DMS 273 treated with DMSO at 0.1 percent for 48 hours (cell line): ENCODE data around the gene MPRIP.

Experiments used
- DNase-seq: peaks from one replicate; lab custom pipeline; 2025; lab: John Stamatoyannopoulos, UW

Gene MPRIP

DNA sequence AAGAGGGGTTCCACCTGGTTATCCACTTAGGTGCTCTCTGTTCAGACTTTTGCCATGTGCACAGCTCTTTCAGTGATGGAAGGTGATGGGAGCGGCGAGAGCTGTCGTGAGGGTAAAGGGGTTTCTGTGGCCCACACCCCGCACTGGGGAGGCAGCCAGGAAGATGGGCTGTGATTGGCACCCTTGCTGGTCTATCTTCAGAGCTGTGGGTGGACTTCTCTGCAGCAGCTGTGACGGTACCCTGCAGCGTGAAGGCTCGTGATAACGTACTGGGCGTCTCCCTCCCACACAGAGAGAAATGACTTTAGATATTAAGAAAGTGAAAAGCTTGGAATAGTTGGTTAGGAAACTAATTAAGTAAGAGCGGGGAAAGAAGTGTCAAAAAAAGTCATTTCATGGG is 45.8 kb downstream of the MPRIP start:
- DNase-seq, result no peak

DNA sequence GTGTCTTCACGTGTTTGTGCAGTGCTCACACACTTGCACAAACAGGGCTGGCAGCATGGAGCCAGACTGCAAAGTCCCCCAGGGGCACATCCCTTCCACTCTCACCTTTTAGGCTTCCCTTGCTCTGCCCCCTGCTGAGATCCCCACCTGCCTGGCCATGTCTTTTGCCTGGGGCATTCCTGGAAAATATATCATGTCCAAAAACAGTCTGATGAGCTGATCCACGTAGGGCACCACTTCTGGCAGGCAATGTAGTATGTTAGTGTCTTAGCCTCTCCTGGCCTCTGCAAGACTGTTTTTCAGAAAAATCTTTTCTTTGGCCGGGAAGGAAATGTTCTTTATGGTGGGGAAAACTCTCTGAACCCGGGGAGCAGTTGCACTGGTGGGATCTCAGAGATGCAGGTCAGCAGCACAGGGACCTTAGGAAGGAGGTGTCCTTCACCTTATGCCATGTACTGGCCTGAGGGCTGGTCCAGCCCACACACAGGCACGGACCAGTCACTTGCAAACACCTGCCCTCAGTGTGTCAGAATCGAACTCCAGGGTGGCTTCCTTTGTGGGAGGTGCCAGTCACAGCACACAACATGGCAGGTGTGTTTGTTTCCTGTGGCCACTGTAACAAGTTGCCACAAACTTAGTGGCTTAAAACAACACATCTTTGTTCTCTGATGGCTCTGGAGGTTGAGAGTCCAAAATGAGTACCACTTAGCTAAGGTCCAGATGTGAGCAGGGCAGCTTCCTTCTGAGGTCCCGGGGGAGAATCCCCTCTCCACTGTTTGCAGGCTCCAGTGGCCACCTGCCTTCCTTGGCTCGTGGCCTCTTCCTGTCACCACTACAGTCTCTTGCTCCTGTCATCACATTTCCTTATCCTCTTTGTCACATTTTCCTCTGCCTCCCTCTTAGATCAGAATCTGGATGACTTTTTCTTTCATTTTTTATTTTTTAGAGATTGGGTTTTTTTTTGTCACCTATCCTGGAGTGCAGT is 46.6 kb downstream of the MPRIP start:
- no peak for DNase-seq

- no peak for DNase-seq
These were observed 47.8 kb downstream of the MPRIP start for GRCh38 chr17:17089796-17090641.

GRCh38 chr17:17090642-17091103 is 48.4 kb downstream of the MPRIP start:
- DNase-seq, result no peak

GRCh38 chr17:17091276-17091675 is 49.0 kb downstream of the MPRIP start:
- DNase-seq, result no peak

GRCh38 chr17:17091856-17092756 is 49.8 kb downstream of the MPRIP start:
- DNase-seq, result no peak

DNA sequence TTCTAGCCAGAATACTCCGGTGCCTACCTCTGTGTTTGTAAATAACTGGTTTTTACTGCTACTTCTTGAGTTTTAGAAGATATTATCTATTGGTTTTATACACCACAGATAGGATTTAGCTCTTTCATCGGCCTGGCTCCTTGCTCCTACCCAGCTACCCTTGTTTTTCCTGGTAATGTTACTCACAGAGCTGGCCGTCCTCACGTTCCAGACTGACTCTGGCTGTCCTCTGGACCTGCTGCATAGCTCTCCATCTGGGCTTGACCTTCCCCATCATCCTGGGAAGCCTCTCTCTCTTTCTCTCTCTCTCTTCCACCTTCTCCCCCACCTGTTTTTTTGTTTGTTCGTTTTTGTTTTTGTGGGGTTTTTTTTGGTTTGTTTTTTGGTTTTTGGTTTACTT is 51.5 kb downstream of the MPRIP start:
- no peak for DNase-seq

DNA sequence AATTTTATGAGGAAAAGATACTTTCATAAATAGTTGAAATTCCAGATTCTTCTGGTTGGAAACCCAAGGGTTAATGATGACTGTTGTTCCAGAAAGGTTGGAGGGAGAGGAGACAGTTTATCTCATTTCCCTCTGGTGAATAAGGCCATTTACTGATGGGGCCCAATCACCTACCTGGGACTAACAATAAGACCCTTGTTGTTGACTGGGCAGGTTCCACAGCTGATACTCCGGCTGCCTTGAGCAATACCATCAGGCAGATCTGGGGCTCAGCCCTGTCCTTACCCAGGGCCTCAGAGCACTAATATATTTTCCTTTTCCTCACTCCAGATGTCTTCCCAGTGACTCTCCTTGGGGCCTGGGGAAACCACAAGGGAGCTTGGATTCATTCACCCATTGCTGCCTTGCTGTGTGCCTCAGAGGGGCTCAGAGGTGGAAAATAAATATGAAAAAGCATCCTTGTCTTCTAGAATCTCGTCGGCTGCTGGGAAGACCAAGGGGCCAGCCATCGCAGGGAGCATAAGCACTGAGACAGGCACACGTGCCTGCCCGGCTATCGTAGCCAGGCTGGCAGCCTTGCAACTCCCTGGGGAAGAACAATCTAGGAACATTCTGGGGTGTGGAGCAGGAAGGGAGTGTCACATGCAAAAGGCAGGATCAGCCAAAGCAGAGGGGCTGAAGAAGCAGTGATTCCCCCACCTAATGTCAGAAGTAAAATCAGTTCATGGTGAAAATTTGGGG is 54.4 kb downstream of the MPRIP start:
- no peak for DNase-seq

DNA sequence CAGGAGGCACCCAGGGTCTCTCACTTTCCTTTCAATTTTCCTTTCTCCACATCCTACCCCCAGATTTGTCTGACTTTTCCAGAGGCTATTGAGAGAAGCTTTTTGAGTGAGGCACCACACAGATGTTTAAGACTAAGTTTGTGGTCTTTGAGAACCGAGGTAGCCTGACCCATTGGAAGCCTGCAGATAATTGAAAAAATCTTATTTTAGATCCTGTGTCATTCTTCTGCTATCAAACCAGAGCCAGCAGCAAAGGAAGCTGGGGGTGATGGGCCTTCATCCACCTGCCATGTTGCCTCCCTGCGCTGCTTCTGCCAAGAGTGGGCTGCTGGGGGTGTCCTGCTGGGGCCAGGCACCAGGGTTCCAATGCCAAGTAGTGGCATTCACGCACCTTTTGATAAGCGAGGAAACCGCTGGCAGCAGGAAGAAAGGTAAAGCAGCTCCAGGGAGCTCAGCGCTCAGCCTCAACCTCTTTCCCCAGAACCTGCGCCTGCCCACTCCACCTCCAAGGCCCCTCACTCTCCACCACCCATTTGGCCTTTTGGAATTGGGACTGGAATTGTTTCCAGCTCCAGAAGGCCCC is 55.6 kb downstream of the MPRIP start:
- no peak for DNase-seq

DNA sequence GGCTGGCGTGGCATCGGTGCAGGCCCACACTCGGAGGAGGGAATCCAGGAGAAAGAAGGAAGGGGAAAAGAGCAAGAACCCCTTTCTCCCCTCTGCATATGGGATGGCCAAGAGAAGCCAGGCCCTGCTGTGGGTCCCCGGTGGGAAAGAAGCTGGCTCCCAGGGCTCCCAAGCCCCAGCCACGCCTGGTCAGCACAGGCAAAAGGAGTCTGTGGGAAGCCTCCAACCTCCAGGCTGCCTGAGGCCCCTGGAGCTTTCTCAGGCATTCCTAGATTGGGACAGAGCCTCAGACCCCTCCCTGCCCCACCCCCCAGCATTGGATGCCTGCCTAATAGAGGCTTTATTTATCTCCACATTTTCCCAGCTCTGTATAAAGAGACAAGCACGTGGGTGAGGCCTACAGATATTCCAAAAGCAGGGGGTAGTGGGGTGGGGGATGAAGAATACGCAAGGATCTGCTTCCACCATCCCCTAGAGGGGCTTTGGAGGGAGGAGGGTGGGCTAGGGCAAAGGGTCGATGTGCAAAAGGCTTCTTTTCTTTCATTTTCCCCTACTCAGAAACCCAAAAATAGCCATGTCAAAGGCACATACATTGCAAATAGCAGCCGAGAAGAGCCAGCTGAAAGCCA is 56.4 kb downstream of the MPRIP start:
- DNase-seq, result no peak

DNA sequence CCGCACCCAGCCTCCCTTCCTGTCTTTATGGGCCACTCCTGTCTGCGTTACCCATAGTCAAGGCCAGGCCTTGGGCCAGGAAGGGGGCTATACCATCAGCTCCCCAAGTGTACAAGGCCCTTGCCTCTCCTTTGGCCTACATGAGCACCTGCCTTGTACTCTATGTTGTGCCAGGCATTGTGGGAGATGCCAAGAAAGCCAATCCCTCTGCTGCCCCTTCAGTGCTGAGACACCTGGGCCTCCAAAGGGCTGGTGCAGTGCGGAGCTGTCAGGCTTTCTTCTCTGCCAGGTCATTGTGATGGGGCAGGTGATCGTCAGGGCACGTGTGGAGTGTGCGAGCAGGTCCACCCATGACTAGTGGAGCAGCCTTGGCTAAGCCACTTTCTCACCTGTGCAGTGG is 59.9 kb downstream of the MPRIP start:
- no peak for DNase-seq

DNA sequence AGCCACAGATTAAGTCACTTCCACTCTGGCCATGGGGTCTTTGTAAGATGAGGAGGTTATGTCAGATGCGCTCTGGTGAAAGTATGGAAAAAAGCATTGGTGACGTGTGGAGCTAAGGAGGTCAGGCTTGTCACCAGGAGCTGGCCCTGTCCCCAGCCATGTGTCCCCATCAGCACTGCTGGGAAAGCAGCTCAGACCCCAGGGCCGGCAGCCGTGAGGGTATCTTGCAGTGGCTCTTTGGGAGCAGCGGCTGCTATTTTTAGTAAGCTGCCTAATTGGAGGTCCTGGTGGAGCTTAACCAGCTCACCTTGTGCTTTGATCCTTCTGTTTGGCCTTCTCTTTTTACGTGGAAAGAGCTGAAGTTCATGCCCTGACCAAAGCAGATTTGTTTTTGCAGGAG is 60.9 kb downstream of the MPRIP start:
- DNase-seq, result no peak

DNA sequence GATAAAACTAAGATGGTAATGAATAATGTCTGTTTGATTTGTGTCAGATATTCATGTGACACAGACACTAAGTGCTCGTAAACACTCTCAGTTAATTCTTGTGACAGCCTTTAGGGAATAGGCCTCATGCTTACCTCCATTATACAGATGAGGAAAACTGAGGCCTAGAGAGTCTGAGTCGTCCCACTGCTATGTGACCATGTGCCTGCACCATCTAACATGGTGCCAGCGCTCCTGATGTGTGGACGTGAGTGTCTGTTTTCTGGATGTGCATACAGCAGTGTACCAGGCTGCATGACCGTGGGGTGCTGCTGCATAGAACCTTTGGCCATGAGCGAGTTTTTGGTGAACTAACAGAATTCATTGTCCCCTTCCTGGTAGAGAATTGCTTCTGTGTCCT is 61.8 kb downstream of the MPRIP start:
- no peak for DNase-seq

DNA sequence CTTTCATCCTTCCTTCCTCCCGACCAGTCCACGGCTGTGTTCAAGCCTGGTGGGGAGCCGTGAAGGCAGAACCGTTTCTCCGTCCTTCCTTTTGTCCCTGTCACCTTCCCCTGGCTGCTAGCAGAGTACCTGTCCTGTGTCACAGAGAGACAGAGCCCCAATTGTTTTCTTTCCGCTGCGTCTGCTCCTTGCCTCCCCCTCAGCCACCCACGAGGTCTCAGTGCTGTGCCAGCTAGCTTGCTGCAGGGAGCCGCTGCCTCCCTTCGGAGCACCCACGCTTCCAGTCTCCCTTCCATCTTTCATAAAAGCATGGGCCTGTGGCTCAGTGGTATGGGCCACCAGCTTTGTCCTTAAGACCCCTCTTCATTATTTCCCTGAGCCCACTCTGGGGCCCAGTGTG is 62.2 kb downstream of the MPRIP start:
- no peak for DNase-seq

- no peak for DNase-seq
These were observed 63.7 kb downstream of the MPRIP start for GRCh38 chr17:17105976-17106375.

DNA sequence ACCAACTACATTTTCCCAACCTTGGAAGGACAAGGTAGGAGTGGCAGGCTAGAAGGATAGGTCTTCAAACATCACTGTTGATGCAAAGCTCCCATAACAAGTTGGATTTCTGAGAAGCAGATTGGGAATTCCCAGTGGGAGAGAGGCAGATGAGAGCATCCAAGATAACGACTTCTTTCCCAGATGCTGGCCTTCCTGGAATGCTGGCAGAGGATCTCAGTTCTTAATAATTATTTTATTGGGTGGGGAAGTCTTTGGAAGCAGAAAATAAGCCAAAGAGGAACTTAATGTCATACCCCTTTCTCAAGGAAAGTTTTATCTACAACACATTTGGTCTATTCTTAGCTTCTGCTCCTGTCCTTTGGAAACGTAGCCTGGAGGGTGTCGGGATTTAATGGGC is 64.5 kb downstream of the MPRIP start:
- no peak for DNase-seq

DNA sequence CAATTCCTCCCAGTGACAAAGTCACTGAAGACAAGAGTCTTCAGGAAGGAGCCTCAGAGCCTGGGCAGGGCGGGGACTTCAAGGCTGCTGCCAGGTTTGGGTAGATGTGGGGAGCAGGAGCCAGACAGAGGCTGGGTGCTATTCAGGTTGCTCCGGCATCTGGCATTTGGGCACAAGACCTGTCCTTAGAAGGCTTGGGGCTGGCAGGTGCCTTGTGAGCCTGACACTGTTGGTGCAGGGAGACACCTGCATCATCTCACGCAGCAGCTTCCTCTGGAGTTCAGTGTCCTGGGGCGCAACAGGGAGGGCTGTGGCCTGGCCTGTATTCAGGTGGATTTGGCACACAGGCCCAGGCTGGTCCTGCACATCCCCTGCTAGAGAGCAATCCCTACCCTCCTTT is 65.0 kb downstream of the MPRIP start:
- no peak for DNase-seq

DNA sequence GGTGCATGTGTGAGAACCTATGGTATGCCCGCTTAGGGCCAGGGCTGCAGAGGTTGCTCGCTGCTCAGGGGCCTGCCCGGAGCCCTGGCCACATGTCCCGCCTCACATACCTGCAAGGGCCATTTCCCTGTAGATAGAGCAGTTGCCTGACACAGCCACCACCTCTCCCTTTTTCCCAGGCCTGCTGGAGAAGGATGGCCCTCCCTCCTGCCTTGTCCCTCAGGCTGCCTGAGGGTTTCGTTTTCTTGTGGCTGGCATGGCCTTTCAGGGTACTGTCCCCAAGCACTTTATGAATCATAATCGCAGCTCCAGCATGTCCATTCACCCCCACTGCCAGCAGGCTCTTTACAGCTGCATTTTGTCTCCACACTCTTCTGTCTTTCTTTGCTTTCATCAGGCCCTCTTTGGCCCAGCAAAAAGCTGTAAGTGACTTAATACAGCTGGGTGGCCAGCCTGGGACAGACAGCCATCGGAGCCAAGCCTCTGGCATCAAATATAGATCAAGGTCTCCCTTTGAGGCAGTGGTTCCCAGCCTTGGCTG is 65.7 kb downstream of the MPRIP start:
- no peak for DNase-seq

DNA sequence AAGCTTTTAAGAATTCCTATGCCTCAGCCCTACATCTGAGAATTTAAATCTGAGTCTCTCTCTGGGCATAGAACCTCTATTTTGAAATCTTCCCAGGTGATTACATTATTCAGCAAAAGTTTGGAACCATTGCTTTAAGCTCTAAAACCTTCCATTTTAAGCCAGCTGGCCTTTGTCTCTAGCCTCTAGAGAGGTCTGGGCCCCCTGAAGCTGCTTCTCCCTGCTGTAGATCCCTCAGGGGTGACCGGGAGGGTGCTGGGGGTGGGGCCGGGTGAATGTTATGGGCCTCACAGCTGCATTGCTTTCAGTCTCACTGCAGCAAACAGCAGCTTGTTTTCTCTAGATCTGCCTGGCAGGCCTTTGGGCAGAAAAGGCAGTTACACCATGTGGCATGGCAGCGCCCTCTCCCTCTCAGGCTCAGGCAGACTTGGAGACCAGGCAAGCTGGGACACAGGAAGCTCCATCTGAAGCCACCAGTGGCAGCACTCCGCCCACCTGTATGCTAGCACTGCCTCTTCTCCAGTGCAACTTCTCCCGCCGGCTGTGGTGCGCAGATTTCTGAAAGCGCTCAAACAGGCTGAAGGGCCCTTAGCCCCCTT is 66.3 kb downstream of the MPRIP start:
- DNase-seq, result no peak

DNA sequence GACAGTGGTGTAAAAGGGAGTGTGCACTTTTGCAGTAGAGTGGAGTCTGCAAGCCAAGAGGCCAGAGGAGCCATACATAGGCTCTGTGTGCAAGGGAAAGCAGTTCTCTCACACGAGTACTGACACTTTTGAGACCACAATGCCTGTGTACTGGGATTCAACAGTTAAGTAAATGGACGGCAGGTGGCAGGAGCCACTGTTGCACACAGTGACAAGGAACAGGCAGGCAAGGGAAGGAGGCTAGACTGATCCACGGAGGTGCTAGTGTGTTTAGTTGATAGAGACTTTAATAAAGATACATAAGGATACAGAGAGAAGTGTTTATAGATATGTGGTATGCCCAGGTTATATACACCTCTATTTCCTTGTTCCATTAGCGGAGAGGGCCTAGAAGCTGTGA is 67.0 kb downstream of the MPRIP start:
- DNase-seq, result no peak
